Effector CD8-positive, alpha-beta T cell (primary cell): ENCODE results near the gene ZFR.

ENCODE experiments used
- DNase-seq: peaks from one replicate; lab custom pipeline; 2025; lab: John Stamatoyannopoulos, UW
- total RNA-seq, 4 experiments: gene quantifications; one replicate each; lab custom pipeline; 2026; lab: John Stamatoyannopoulos, UW

ZFR gene
- 188 to 234 (median 208) reads per million in 4 experiments for total RNA-seq

GRCh38 chr5:32444431-32445286, at the start of gene ZFR:
Gene ZFR, minus strand, starts transcription at chr5:32444740. Its CDS starts 82 bp downstream, at chr5:32444658.
- DNase-seq, result peak; percentile 87

- DNase-seq, result no peak
These were observed 46.5 kb upstream of the ZFR start for GRCh38 chr5:32490972-32491557.

- peak; percentile 58 for DNase-seq
These were observed 45.4 kb upstream of the ZFR start for GRCh38 chr5:32489791-32490562.

GRCh38 chr5:32487424-32487823, 42.9 kb upstream of the ZFR start:
- no peak for DNase-seq

GRCh38 chr5:32487008-32487407, 42.5 kb upstream of the ZFR start:
- no peak for DNase-seq

GRCh38 chr5:32482193-32482592, 37.7 kb upstream of the ZFR start:
- no peak for DNase-seq

- DNase-seq, result no peak
These were observed 34.6 kb upstream of the ZFR start for GRCh38 chr5:32479096-32479495.

- no peak for DNase-seq
These were observed 32.4 kb upstream of the ZFR start for GRCh38 chr5:32476891-32477290.

GRCh38 chr5:32475334-32476097, 31.0 kb upstream of the ZFR start:
- DNase-seq, result no peak

- no peak for DNase-seq
These were observed 29.8 kb upstream of the ZFR start for GRCh38 chr5:32474209-32474854.

GRCh38 chr5:32473072-32473471, 28.5 kb upstream of the ZFR start:
- DNase-seq, result no peak

GRCh38 chr5:32471784-32472183, 27.2 kb upstream of the ZFR start:
- no peak for DNase-seq

- DNase-seq, result no peak
These were observed 20.5 kb upstream of the ZFR start for GRCh38 chr5:32465076-32465475.

GRCh38 chr5:32462618-32463017, 18.1 kb upstream of the ZFR start:
- DNase-seq, result no peak

GRCh38 chr5:32461441-32462120, 17.0 kb upstream of the ZFR start:
- DNase-seq, result no peak

- no peak for DNase-seq
These were observed 16.2 kb upstream of the ZFR start for GRCh38 chr5:32460702-32461101.

GRCh38 chr5:32458880-32459495, 14.4 kb upstream of the ZFR start:
- no peak for DNase-seq

- DNase-seq, result no peak
These were observed 10.8 kb upstream of the ZFR start for GRCh38 chr5:32455311-32455710.

GRCh38 chr5:32454821-32455220, 10.3 kb upstream of the ZFR start:
- DNase-seq, result no peak

- DNase-seq, result no peak
These were observed 9.4 kb upstream of the ZFR start for GRCh38 chr5:32453916-32454315.
